Jurkat, Clone E6-1 (cell line): Measurements from ENCODE around the gene MSH5.
A peak's percentile ranks its signal among the peaks of the same experiment; 100 is the strongest.

Source experiments
- DNase-seq: peaks from one replicate; pipeline ENCODE4 v3.0.0-alpha.2; 2011; ENCODE audit warnings: low read depth, low spot score
- H3K4me3 ChIP-seq: 2 replicates; pipeline ENCODE4 v1.5.1; 2011; ENCODE audit warnings: mild to moderate bottlenecking, low read length, control low read depth, moderate library complexity

MSH5 gene

DNA sequence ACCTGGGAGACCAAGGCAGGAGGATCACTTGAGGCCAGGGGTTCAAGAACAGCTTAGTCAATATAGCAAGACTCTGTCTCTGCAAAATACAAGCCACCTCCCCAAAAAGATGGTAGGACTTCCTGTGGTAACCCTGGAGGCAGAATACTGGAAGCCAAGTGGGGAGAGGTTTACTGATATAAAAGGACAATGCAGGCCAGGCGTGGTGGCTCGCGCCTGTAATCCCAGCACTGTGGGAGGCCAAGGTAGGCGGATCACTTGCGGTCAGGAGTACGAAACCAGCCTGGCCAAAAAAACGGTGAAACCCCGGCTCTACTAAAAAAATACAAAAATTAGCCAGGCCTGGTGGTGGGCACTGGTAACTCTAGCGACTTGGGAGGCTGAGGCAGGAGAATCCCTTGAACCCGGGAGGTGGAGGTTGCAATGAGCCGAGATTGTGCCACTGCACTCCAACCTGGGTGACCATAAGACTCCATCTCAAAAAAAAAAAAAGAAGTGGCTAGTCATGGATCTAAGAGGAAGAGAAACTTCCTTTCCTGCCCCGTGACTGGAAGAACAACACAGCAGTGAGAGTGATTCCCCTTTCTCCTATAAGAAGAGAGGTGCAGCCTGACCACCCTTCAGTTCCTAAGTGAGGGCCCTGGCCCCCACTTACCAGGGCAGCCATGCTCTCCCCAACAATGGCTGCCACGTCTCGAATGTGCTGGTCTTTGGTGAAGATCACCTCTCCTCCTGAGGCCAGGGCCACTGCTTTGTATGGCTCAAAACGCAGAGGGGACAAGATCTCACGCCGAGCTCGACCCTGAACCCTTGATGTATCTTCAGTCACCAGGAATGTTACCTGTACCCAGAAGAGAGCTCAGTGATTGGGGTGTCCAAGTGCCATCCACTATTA is 28.8 kb downstream of the MSH5 start:
- H3K4me3 ChIP-seq = no peak overlapping the region
- DNase-seq = no peak

DNA sequence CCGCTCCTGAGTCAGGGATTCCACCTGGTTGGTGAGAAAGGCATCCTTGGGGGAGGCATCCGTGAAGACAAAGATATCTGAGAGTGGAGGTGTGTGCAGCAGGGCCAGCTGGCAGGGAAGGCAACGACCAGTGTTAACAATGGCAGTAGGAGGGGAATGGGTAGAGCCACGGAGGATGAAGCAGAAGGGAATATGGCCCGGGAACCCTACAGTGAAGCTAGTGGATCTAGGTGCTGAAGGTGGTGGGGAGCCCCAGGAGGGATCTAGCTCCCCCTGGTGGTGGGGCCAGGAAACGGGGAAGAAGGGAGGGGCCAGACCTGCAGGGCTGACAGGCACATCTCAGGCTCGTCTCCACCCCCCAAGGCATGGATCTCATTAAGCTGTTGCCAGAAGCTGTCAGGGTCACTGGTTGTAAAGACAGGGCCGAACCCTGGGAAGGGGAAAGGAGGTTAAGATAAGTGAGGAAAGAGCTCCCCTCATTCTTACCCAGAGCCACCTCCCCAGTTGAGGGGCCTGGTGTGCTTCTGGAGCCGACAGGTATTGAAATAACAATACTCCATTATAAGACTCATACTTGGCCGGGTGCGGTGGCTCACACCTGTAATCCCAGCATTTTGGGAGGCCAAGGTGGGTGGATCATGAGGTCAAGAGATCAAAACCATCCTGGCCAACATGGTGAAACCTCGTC is 30.0 kb downstream of the MSH5 start:
- no peak overlapping the region for H3K4me3 ChIP-seq
- peak; percentile 66 for DNase-seq

DNA sequence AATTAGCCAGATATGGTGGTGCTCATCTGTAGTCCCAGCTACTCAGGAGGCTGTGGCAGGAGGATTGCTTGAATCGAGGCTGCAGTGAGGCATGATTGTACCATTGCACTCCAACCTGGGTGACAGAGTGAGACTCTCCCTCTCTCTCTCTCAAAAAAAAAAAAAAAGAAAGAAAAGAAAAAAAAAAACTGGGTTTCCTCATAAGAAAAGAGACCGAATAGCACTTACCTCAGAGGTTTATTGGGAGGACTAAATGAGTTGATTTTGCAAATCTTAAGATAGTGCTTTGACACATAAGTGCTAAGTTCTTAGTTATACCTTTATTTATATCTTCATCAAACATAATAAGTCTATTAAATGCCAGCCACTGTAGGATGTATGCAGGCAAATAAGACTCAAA is 31.1 kb downstream of the MSH5 start:
- no peak for DNase-seq
- no peak overlapping the region for H3K4me3 ChIP-seq

DNA sequence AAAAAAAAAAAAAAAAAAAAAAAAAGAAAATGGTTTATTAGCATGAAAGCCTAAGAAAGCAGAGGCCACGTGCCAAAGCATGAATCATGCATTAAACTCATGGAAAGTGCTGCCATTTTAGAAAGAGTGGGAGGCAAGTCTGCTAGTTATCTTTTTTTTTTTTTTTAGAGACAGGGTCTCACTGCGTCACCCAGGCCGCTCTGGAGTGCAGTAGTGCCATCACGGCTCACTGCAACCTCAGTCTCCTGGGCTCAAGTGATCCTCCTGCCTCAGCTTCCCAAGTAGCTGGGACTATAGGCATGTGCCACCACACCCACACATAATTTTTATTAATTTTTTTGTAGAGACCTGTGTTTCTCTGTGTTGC is 32.2 kb downstream of the MSH5 start:
- DNase-seq = no peak
- no peak overlapping the region for H3K4me3 ChIP-seq

DNA sequence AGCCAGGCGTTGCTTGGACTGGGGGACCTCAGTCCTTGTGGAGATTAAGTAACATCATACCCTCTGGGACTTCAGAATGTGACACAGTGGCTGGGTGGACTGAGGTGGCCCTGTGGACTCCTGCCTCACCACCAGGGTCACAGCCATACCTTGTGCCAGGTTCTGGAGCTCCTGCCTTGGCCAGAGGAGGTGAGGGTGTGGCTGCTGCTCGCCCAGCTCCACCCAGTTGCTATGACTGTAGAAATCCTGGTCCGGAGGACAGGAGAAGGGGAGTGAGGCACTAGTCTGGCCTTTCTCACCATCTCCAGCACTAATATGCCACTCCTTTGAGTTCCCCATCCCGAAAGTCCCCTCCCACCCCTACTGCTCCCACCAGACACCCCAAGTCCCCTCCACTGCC is 35.4 kb downstream of the MSH5 start:
- DNase-seq = no peak
- no peak overlapping the region for H3K4me3 ChIP-seq

DNA sequence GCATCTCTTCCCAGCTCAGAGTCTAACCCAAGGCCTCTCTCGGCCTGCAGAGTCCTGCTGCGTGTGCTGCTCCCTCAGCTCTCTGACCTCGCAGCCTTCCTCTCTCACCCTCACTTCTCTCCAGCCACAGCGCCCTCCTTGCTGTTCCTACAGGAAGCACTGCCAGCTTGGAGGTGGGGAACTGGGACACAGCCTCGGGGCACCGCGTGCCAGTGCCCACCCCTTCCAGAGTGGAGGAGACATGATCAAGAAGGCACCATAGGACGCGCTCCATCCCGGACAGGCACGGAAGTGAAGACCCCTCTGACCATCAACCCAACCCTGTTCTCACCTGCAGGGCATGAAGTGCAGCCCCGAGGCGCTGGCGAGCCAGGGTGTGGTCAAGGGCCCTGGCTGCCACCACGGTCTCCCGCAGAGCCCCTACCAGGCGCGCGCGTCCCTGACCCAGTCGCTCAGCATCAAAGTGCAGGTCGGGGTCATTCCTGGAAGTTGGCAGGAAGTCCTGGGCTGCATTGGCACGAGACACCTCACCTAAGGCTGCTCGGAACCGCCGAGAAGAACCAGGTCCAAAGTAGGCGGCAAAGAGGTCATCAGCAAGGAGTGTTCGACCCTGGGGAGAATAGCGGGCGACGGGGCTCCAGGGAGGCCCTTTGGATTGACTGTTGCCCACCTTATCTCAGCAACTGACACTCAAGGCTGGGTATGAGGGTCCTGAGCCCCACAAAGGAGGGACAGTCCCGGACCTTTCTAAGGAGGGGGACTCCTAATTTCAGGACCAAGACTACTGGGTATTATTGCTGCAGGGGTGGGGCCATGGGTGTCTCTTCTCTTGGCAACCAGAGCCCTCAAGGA is 36.1 kb downstream of the MSH5 start:
- H3K4me3 ChIP-seq = no peak overlapping the region

DNA sequence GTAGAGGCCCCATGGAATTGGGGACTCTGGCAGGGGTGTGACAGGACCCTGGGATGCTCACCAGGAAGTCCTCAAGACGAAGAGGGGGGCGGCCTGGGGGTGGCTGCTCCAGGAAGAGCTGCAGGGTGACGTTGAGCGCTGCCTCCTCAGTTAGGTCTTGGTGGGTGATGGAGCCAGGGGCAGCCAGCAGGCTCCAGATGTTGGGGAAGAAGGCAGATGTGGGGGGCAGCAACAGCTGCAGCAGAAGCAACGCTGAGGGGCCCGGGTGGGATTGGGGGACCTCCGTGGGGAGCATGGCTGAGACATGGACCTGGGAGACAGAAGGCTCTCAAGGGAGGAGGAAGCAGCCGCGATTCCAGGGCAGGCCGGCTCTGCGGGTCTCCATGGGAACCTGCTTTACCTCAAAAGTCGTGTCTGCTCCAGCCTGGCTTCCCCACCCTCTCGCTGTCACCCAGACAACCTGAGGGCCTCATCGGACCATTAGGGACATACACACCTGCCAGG is 36.7 kb downstream of the MSH5 start:
- H3K4me3 ChIP-seq = no peak overlapping the region
- DNase-seq = no peak

More for the DNA sequence above, 36.1 kb downstream of the MSH5 start:
- DNase-seq = no peak

DNA sequence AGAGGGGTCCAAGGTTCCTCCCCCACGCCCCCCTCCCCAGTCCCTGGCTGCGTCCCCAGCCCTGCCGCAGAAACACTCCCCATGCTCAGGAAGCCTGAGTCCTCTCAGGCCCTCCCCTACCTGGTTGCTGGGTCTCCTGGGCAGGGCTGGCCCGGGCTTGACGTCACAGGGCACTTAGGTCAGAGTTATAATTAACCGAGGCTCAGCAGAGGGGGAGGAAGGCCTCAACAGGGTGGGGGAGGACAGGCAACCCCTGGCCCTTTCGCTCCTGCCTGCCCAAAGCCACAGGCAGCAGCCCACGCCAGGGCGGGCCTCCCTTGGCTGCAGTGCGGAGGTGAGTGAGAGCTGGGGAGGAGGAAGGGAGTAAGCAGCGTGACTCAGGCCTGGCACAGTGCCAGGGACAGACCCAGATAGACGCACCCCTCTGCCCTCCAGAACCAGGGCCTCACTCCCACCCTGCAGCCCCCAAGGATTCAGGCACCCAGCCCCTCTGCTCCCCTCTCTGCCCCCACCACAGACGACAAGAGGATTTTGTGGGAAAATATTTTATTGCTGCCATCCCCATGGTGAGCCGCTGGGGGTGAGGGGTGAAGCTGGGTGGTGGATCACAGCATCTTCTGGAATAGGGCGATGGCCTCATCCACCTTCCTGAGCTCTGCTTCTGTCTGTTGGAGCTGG is 37.3 kb downstream of the MSH5 start, which contains the start of gene VWA7:
Gene VWA7, minus strand, starts transcription at position 340 of the 678 bp plus-strand sequence. CDS start 549 bp downstream, outside the sequence.
- DNase-seq = no peak

DNA sequence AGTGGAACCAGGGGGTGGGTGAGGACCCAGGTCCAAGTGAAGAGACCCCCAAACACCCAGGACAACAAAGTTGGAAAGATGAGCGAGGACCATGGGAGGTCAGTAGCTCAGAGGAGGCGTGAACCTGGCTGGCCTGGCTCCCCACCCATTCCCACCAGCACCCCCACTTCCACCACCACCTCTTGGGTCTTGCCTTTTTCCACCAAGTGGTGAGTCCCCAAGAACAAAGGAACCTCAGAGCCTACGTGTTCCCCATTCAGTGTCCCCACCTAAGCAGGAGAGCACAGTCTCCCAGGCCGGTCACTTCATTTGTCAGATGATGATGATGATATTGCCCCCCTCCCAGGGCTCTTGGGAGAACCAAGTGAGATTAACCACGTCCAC is 37.9 kb downstream of the MSH5 start:
- no peak for DNase-seq
- H3K4me3 ChIP-seq = no peak overlapping the region

More for the DNA sequence above, 37.3 kb downstream of the MSH5 start, which contains the start of gene VWA7:
- H3K4me3 ChIP-seq = no peak within 1 kb of the TSS

DNA sequence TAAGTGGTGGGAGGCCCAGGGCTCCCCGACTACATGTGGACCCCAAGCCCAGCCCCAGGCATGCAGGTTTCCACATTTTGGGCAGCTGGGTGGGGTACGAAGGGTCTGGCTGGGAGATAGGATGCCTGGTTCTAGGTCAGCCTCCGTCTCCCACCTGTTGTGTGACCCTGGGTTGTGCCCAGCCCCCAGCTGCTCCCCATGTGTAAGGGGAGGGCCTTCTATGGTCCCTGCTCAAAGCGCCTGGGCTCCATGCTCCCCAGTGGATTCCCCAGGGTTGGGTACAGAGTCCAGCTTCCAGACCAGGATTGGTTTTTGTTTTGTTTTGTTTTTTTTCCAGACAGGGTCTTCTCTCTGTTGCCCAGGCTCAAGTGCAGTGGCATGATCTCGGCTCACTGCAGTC is 38.4 kb downstream of the MSH5 start:
- H3K4me3 ChIP-seq = no peak overlapping the region
- no peak for DNase-seq

DNA sequence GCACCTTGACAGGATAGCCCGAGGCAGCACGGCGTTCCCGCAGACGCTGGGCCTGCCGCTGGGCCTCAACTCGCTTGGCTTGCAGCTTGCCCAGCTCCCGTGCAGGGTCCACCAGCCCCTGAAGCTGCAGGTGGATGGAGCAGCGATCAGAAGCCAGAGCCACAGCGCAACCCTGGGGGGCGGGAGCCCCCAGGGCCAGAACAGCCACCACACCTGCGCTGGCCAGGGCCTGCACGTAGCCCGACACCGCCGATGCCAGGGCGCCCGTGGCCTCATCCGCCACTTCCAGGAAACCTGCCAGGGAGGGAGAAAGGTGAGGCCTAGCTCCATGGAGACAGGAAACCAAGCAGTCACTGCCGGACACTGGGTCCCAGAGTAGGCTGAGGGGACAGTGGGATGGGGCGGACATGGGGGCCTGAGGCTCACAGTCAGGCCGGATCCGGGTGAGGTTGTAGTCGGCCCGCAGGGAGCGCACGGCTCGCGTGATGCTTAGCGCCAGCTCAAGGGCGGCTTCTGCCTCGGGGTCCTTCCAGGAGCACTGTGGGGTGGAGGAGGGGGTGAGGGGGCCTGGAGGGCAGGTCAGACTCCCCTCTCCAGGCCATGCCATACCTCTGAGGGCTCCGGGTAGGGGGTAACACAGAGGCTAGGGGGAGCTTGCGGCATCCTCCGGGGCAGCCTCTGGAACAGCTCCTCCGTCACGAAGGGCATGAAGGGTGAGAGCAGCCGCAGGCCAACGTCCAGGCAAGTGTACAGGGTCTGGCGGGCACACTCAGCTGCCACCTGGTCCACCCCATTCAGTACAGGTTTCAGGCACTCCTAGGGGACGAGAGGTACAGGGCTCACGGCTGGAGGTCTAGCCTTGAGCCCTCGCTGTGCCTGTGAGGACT is 39.4 kb downstream of the MSH5 start:
- H3K4me3 ChIP-seq = no peak overlapping the region
- no peak for DNase-seq

DNA sequence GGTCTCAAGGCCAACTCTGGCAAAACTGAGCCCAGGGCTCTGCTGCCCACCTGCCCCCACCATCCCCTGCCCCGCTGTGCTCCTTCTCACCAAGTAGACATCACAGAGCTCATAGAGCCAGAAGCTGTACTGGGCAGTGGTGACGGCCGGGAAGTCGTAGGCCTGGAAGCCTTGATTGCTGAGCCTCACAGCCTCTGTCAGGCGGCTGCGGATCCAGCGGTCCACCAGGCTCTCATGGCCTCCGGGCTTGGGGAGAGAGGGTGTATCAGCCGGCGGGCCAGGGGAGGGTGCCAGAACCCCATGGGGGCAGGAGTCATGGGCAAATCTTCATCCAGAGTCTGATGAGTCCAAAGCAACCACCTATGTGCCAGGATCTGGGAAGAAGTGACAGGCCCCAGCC is 40.1 kb downstream of the MSH5 start:
- H3K4me3 ChIP-seq = no peak overlapping the region
- DNase-seq = no peak

DNA sequence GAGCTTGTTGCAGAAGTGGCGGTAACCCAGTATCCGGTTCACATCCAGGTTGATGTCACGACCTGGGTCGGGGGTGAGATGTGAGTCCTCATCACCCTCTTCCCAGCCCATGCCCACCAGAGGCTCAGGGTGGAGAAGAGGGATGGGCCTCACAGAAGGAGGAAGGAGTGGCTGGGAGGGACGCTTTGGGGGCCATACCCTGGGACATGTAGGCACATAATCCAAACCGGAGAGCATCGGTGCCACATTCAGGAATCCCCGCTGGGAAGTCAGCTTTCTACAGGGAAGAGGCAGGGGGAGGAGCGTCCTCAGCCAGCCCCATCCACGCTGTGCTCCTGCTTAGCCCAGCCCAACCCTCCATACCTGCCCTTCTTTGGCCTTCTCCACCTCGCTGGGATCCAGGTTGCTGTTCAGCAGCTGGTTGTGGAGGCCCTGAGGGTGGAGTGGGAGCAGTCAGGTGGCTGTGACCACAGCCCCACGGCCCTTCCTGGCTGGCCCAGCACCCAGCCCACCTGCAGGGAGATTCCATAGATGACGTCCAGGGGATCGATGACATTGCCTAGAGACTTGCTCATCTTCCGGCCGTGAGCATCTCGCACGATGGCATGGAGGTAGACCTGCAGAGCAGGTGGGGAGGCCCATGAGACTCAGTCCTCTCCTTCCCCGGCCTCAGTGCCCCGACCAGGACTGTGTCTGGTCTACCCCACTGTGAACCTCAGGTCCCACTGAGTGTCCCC is 40.9 kb downstream of the MSH5 start:
- no peak for DNase-seq
- H3K4me3 ChIP-seq = no peak overlapping the region

DNA sequence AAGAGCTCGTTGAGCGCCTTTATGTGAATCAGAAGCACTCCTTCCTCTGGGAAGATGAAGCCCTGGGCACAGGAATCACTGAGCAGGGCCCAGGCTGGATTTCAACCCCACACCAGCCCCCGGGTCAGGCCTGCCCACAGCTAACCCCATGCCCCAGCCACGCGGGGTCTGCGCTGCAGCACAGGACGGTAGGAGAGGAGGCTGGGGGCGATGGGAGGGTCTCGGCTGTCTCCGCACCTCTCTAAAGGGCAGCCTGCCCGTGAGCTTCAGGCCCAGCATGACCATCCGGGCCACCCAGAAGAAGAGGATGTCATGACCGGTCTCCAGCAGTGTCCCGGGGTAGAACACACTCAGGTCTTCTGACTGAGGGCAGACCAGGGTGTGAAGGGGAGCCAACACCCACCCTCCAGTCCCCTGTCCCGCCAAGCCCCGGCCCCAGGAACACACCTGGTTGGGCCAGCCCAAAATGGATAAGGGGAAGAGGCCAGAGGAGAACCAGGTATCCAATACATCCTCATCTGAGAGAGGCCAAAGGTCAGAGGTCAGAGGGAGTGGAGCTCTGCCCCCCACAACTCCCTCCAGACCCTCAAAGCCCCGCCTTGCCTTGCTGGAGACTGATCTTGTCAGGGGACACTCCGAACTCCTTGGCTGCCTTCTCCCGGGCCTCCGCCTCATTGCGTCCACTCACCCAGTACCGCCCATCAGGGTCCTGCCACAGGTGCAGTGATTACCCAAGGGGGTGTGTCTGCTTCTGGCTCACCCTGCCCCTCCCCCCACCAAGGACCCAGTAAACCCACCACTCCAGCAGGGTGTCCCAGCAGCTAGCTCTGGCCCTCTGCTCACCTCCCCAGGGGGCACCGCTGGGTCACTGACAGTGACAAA is 41.7 kb downstream of the MSH5 start:
- H3K4me3 ChIP-seq = no peak overlapping the region

DNA sequence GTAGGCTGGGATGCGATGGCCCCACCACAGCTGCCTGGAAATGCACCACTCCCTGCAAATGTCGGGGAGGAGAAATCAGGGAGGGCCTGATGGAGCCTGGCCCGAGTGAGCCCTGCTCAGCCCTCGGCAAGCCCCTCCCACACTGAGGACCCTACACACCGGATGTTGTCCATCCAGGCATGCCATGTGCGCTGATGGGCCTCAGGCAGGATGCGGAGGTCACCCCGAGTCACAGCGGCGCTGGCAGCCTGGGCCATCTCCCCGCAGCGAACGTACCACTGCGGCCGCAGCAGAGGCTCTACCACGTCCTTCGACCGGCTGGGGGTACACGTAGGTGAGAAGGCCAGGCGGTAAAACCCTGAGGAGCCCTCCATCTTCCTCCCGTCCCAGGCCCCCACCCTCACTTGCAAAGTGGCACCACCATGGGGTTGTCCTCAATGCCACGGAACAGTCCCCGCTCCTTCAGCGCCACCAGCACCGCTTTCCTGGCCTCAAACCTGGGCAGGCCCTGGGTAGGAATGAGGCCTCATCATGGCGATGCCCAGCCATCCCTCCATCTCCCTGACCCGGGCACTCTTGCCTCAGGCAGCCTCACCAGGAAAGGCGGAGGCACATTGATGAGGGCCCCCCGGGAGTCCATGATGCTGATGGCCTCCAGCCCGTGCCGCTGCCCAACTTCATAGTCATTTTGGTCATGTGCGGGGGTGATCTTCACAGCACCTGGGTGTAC is 42.5 kb downstream of the MSH5 start:
- no peak overlapping the region for H3K4me3 ChIP-seq
- DNase-seq = no peak

More for the DNA sequence above, 41.7 kb downstream of the MSH5 start:
- DNase-seq = no peak
